ENCODE results near the gene RBMXL3.

The RBMXL3 gene

GRCh38 chrX:115234461-115234860, 45.3 kb downstream of the RBMXL3 start:
- DNase-seq, result no peak

- no peak for DNase-seq
These were observed 47.4 kb downstream of the RBMXL3 start for GRCh38 chrX:115236560-115236959.

GRCh38 chrX:115237056-115237455, 47.8 kb downstream of the RBMXL3 start:
- DNase-seq, result no peak

All from stimulated activated CD4-positive, alpha-beta T cell treated with anti-CD3 and anti-CD28 coated beads, Interleukin-4, amount 100 ng/mL, for 24 hours (primary cell).